Naive thymus-derived CD8-positive, alpha-beta T cell (primary cell): ENCODE results near the gene CISD3. TPM values are rescaled to one million over a fixed set of nuclear protein-coding genes. Genes with fewer than 3 reads are reported as not detected.

Experiments used
- ATAC-seq, 2 donors: fragments of 150-1000 bp; cut with Tn5 transposase in 1 of 2; sonication (Bioruptor Pico), chemical (Tn5 transposase) in 1 of 2; 1 replicate in 1 of 2; 2 replicates in 1 of 2; pipeline ENCODE4 v1.10.0; 2021; ENCODE audit warnings: mild to moderate bottlenecking in 2 of 2, moderate library complexity in 2 of 2
- POLR2A ChIA-PET: fragments of 350-600 bp; sonication (Branson Sonifier 250); formaldehyde crosslinking; loops from one replicate; lab custom pipeline; 2021; ENCODE audit warnings: antibody characterized with exemption; lab: Charles Lee
- DNase-seq, 10 donors: peaks; one replicate each; pipeline versions ENCODE4 v3.0.0 to v3.0.0-alpha.2; 2020 to 2022
- H3K27ac Mint-ChIP-seq, 10 donors: one replicate each; pipeline ENCODE4 v1.8.0; 2020 to 2022; ENCODE audit warnings: mild to moderate bottlenecking in 10 of 10, mixed read lengths in 10 of 10, moderate library complexity in 4 of 10, inconsistent platforms in 1 of 10
- H3K27me3 Mint-ChIP-seq, 5 donors: one replicate each; pipeline ENCODE4 v1.8.0; 2021 to 2022; ENCODE audit warnings: mixed read lengths in 5 of 5
- H3K36me3 Mint-ChIP-seq, 3 donors: one replicate each; pipeline ENCODE4 v1.8.0; 2020 to 2022; ENCODE audit warnings: mixed read lengths in 3 of 3, mild to moderate bottlenecking in 2 of 3, inconsistent platforms in 1 of 3
- H3K4me1 Mint-ChIP-seq, 4 donors: one replicate each; pipeline ENCODE4 v1.8.0; 2021 to 2022; ENCODE audit warnings: mixed read lengths in 4 of 4
- H3K4me3 Mint-ChIP-seq, 10 donors: one replicate each; pipeline ENCODE4 v1.8.0; 2020 to 2022; ENCODE audit warnings: mild to moderate bottlenecking in 10 of 10, mixed read lengths in 10 of 10, moderate library complexity in 6 of 10, inconsistent platforms in 1 of 10
- H3K9me3 Mint-ChIP-seq, 9 donors: one replicate each; pipeline ENCODE4 v1.8.0; 2020 to 2022; ENCODE audit warnings: mixed read lengths in 9 of 9, mild to moderate bottlenecking in 3 of 9, inconsistent platforms in 1 of 9, moderate library complexity in 1 of 9
- polyA plus RNA-seq, 3 donors: library from polyadenylated mRNA; unstranded; fragments of 300-500 nt; fragmentation: Illumina TruSeq; gene quantifications; one replicate each; pipeline ENCODE4 v1.2.3, GENCODE V29; 2021
- total RNA-seq, 8 experiments: library from RNA in 2 of 8; stranded (reverse) in 2 of 8; gene quantifications; one replicate each; pipeline ENCODE4 v1.2.3 and lab custom pipeline; 2021 to 2026

CISD3 gene, protein sequence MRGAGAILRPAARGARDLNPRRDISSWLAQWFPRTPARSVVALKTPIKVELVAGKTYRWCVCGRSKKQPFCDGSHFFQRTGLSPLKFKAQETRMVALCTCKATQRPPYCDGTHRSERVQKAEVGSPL
- 10 to 100 TPM; 10.7 to 12.3 TPM for total RNA-seq
- 10 to 100 TPM; 40.5 to 63.3 (median 46.2) TPM for polyA plus RNA-seq
- 3.0 to 23.0 (median 9.9) reads per million in 6 experiments for total RNA-seq (lab: John Stamatoyannopoulos, UW)

DNA sequence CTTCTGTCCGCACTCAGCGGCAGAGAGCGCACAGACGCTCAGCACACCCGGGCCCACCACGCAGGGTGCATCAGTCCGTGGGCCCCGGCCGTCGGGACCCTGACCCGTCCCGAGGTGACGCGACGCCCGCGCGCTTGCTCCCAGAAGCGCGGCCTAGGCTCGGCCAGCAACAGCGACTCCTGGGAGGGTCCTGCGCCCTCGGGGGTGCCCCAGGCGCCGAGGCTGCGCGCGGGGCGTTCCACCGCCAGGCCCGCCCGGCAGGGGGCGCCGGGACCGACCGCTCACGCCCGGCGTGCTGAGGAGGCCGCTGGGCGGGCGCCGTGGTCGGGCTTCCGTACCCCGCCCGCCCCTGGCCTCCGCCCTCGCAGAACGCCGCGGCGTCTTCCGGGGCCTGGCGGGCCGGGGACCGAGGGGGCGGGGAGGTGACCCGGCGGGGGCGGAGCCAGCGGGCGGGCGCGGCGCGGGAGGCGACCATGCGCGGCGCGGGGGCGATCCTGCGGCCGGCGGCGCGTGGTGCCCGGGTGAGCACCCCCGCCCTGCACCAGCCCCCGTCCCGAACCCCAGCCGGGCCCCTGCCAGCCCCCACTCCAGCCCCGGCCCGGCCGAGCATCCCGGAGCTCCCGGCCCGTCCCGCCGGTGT lies at the start of gene CISD3:
Gene CISD3, plus strand, starts transcription at position 456 of the 640 bp plus-strand sequence. Its CDS starts 18 bp downstream, at position 474.
- Mint-ChIP-seq H3K36me3 (peaks cover 0 to 16% (median 0%) of the 10 kb centered on the region in 3 donors), H3K9me3 (no peaks in the 10 kb centered on the region), H3K4me1 (peaks cover 30 to 83% (median 82%) of the 10 kb centered on the region in 4 donors), H3K4me3 (peak within 1 kb of the TSS; percentile 84 to 98 (median 95)), H3K27ac (peak within 1 kb of the TSS; percentile 88 to 97 (median 96)), H3K27me3 (peaks cover 0 to 2% (median 0%) of the 10 kb centered on the region in 5 donors)
- POLR2A ChIA-PET, result interaction anchor here (0.6 to 12.1 kb wide), 13 partner anchors 16 to 424 kb away, joined by 3 to 395 read pairs (median 7); partner anchors contain the start of genes EPOP, LASP1, MLLT6 and PSMB3
- ATAC-seq (peak; percentile 78 to 80), DNase-seq (peak; percentile 73 to 90 (median 84))

DNA sequence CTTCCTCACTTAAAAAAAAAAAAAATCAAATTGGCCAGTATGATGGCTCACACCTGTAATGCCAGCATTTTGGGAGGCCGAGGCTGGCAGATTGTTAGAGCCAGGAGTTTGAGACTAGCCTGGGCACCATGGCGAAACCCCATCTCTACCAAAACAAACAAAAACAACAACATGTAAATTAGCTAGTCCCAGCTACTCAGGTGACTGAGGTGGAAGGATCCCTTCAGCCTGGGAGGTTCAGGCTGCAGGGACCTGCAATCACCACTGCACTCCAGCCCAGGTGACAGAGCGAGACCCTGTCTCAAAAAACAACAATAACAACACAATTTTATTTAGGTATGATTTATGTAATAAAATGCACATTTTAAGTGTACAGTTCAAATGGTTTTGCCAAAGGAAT lies 49.0 kb upstream of the CISD3 start:
- no peak overlapping the region for H3K4me3 Mint-ChIP-seq
- DNase-seq (no peak), ATAC-seq (no peak)
- H3K9me3 Mint-ChIP-seq, result no peaks in the 10 kb centered on the region
- H3K27me3 Mint-ChIP-seq, result peaks cover 0 to 8% (median 6%) of the 10 kb centered on the region in 5 donors
- peaks cover 1 to 8% (median 6%) of the 10 kb centered on the region in 4 donors for H3K4me1 Mint-ChIP-seq
- no peaks in the 10 kb centered on the region for H3K36me3 Mint-ChIP-seq
- POLR2A ChIA-PET, result interaction anchor here (0.7 kb wide), 1 partner anchor 70 kb away, joined by 3 read pairs; no protein-coding TSS in a partner anchor
- peak overlapping the region in 1 of 10 donors; percentile 15 for H3K27ac Mint-ChIP-seq

DNA sequence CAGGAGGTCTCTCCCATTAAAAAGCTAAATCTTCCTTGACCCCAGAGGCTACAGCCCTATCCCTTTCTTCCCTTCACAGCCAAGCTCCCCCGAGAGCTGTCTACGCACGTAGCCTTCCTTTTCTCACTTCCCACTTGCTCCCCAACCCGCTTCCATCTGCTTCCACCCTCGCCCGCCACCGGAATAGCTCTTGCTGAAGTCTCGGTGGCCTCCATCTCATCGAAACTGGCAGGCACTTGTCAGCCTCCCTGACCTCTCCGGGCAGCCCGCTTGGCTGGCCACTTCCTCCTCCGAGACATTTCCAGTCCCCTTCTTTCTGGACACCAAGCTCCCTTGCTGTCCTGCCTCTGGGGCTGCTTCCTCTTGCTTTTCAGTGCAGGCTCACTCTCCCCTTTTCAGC lies 44.6 kb upstream of the CISD3 start:
- no peak for ATAC-seq
- Mint-ChIP-seq H3K36me3 (no peaks in the 10 kb centered on the region), H3K27me3 (peaks cover 2 to 12% (median 8%) of the 10 kb centered on the region in 5 donors), H3K4me3 (no peak overlapping the region), H3K27ac (peak overlapping the region in 1 of 10 donors; percentile 38), H3K4me1 (peaks cover 0 to 6% (median 0%) of the 10 kb centered on the region in 4 donors), H3K9me3 (no peaks in the 10 kb centered on the region)
- POLR2A ChIA-PET, result no interaction called here
- DNase-seq, result no peak

DNA sequence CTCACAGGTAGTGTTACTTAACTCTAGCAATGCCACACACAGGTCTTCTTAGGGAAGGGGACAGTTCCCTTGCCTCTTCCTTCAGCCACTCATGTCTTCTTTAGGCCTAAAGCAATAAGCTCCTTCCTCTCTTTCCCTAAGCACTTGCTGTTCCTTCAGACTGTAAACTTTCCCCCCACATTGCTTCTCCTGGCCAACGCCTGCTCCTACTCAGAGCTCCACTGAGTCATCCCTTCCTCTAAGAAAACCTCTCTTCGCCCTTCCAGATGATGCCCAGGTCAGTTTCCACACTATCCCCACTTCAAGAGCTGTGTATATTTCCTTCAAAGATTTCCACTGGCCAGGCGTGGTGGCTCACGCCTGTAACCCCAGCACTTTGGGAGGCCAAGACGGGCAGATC lies 42.9 kb upstream of the CISD3 start:
- DNase-seq (no peak), ATAC-seq (no peak)
- Mint-ChIP-seq H3K27me3 (peaks cover 2 to 12% (median 8%) of the 10 kb centered on the region in 5 donors), H3K36me3 (no peaks in the 10 kb centered on the region), H3K4me3 (no peak overlapping the region), H3K9me3 (no peaks in the 10 kb centered on the region), H3K27ac (no peak overlapping the region), H3K4me1 (peaks cover 0 to 6% (median 0%) of the 10 kb centered on the region in 4 donors)
- POLR2A ChIA-PET, result interaction anchor here (0.5 to 0.6 kb wide), 2 partner anchors 124 to 195 kb away, joined by 3 to 4 read pairs; no protein-coding TSS in a partner anchor

DNA sequence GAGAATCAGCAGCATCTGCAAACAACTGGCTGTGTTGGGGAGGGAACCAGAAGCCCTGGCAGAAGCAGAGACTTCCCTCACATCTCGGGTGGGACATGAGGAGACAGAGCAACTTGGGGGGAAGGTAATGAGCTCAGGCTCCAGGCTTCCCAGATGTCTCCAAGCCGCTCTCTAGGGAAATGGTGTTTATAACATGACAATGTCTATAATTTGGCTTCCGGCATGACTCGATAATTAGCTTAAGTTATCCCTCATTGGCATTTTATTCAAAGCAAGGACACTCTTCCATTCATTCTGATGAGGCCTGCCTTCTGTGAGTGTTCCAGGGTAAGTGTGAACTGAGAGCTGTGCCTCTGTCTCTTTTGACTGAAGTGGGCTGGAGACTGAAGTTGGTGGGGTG lies 39.8 kb upstream of the CISD3 start:
- H3K27me3 Mint-ChIP-seq, result peaks cover 2 to 10% (median 8%) of the 10 kb centered on the region in 5 donors
- POLR2A ChIA-PET, result no interaction called here
- H3K36me3 Mint-ChIP-seq, result no peaks in the 10 kb centered on the region
- H3K4me1 Mint-ChIP-seq, result peaks cover 0 to 8% (median 0%) of the 10 kb centered on the region in 4 donors
- no peaks in the 10 kb centered on the region for H3K9me3 Mint-ChIP-seq
- no peak for ATAC-seq
- DNase-seq, result no peak
- peak overlapping the region in 1 of 10 donors; percentile 69 for H3K27ac Mint-ChIP-seq
- H3K4me3 Mint-ChIP-seq, result no peak overlapping the region

DNA sequence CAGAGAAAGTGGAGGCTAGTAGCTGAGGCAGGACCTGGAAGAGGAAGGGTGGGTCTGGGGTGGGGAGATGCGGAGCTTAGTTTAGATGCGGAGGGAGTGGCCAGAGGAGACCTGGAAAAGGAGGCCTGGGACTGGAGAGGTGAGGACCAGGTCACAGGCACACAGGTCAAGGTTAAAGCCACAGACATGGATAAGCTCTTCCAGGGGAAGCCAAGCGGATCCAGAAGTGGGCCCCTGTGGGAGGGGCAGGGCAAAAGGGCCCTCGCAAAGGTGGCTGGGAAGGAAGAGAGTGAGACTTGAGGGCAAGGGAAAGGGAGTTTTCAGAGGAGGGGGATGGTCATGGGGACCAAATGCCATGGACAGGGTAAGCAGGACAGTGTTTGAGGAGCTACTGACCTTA lies 39.0 kb upstream of the CISD3 start:
- H3K27me3 Mint-ChIP-seq, result peaks cover under 1 to 7% (median 2%) of the 10 kb centered on the region in 5 donors
- H3K9me3 Mint-ChIP-seq, result no peaks in the 10 kb centered on the region
- ATAC-seq, result no peak
- no peaks in the 10 kb centered on the region for H3K36me3 Mint-ChIP-seq
- H3K4me1 Mint-ChIP-seq, result peaks cover 3 to 6% (median 4%) of the 10 kb centered on the region in 4 donors
- POLR2A ChIA-PET, result no interaction called here
- DNase-seq, result no peak
- H3K4me3 Mint-ChIP-seq, result no peak overlapping the region
- peak overlapping the region in 1 of 10 donors; percentile 27 for H3K27ac Mint-ChIP-seq

DNA sequence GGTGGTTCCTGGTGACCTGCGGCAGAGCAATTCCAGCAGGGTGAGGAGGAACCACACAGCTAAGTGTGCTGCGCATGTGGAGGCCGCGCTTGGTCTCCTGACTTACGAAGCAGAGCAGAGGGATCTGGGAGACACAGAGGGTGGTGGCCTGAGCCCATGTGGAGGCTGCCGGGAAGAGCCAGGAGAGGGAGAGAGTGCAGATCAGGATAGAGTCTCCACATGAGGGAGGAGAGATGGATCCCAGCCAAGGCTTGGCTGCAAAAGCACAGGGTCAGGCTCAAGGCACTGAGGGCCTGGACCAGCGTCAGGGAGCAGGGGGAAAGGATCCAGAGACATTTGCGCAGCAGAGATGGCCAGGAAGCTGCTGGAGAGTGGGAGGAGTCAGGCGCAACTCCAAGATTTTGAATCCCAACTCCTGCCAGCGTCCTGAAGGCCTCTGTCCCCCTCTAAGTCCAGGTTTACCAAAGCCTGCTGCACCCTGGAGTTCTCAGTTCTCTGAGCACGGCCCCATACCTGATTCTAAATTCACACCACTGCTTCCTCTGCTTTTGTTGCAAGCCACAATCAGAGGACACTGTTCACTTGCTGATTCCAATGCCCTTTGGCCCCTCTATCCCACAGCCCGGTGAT lies 36.3 kb upstream of the CISD3 start:
- DNase-seq, result no peak
- Mint-ChIP-seq H3K27ac (peak overlapping the region in 1 of 10 donors; percentile 32), H3K4me3 (peak overlapping the region in 2 of 10 donors; percentile 13 to 38), H3K36me3 (no peaks in the 10 kb centered on the region), H3K27me3 (peaks cover 0 to 2% (median 0%) of the 10 kb centered on the region in 5 donors), H3K4me1 (peaks cover 15 to 24% (median 21%) of the 10 kb centered on the region in 4 donors), H3K9me3 (no peaks in the 10 kb centered on the region)
- ATAC-seq, result no peak
- POLR2A ChIA-PET, result interaction anchor here (2.3 kb wide), 1 partner anchor 11 kb away, joined by 7 read pairs; the partner anchor contains the start of gene MLLT6

DNA sequence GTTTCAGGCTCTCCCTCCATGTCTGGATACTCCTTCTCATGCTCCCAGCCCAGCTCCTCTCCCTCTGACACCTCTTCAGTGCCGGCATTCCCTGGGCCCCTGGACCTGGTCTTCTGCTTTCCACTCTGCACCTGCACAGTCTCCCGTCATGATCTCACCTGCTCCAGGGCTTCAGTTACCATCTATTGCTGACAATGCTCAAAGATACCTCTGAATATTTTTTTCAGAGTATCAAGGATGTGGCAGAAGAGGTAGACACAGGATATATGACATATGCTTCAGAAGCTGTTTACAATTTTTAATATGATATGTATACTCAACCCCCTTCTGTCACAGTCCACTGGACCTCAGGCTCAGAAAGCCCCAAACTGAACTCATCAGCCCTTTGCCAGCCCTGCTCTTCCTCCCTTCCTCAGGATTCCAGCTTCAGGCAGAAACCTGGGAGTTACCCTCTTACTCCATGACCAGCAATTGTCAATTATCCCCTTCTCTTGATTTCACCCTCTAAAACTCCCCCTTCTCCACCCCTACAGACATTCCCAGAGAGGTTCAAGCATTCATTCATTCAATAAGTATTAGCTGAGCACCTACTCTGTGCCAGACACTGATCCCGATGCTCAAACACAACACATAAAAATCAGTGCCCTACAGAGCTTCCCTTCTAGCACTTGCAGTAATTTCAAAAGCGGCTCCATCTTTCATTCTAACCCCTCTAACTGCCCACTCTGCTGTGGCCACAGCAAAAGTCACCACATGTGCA lies 32.9 kb upstream of the CISD3 start:
- peak overlapping the region in 8 of 10 donors; percentile 22 to 73 (median 52) for H3K4me3 Mint-ChIP-seq
- no peaks in the 10 kb centered on the region for H3K9me3 Mint-ChIP-seq
- POLR2A ChIA-PET, result interaction anchor here (0.9 to 3.2 kb wide), 6 partner anchors 9 to 130 kb away, joined by 3 to 15 read pairs (median 4); partner anchors contain the start of gene PSMB3

DNA sequence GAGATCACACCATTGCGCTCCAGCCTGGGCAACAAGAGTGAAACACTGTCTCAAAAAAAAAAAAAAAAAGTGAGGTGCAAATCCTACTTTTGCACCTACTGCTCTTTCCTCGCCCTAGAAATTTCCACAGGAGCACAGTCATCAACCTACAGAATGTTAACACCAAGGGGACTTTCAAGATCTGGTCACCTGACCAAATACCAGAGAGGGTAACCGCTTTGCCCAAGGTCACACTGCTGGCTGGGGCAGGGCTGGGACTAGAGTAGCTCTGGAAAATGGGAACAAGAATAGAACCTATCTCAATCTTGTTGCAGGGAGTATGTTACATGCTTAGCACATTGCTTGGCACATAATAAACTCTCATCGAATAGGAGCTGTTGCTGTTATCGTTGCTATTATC lies 31.4 kb upstream of the CISD3 start:
- no peak for DNase-seq
- Mint-ChIP-seq H3K27ac (peak overlapping the region in 4 of 10 donors; percentile 29 to 68 (median 62)), H3K4me3 (no peak overlapping the region)

More for the DNA sequence above, 32.9 kb upstream of the CISD3 start:
- H3K27me3 Mint-ChIP-seq, result peaks cover 0 to 2% (median 0%) of the 10 kb centered on the region in 5 donors
- H3K4me1 Mint-ChIP-seq, result peaks cover 28 to 38% (median 35%) of the 10 kb centered on the region in 4 donors
- DNase-seq (peak in 2 of 10 donors; percentile 24 to 41), ATAC-seq (peak in 1 of 2 donors; percentile 21)
- H3K27ac Mint-ChIP-seq, result peak overlapping the region; percentile 50 to 93 (median 82)
- no peaks in the 10 kb centered on the region for H3K36me3 Mint-ChIP-seq

DNA sequence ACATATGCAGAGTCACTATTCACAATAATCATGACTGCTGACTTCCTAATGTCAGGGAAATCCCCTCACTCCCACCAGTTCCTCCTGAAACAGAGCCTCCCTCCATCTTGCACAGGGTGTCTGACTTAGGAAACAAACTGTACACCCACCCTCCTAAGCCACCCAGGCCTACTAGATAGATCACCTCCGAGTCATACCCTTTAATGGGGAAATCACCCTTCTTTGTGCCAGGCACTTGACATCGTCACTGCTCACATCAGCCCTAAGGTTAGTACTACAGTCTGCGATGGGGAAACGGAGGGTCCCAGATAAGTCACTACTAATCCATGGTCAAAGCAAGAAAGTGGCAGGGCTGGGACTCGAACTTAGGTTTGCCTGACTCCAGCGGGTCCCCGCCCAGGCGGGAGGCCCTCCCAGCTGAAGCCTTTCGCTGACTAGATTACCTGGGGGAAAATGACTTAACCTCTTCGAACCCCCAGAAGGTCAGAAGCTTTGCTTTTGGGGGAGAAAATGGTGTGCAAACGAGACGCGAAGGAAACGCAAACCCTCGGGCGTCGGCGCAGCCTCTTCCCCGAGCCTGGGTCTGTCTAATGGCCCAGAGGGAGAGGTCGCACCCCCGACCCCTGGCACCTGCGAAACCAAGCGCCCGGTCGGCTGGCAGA lies 28.5 kb upstream of the CISD3 start:
- DNase-seq (peak; percentile 35 to 79 (median 70)), ATAC-seq (peak; percentile 25 to 57)
- peaks cover 34 to 50% (median 47%) of the 10 kb centered on the region in 4 donors for H3K4me1 Mint-ChIP-seq
- no peaks in the 10 kb centered on the region for H3K9me3 Mint-ChIP-seq
- H3K27ac Mint-ChIP-seq, result peak overlapping the region; percentile 89 to 98 (median 96)
- POLR2A ChIA-PET, result interaction anchor here (0.5 to 22.8 kb wide), 9 partner anchors 9 to 450 kb away, joined by 3 to 395 read pairs (median 5); partner anchors contain the start of genes CISD3, EPOP and PLXDC1
- H3K4me3 Mint-ChIP-seq, result peak overlapping the region; percentile 79 to 94 (median 84)
- H3K36me3 Mint-ChIP-seq, result no peaks in the 10 kb centered on the region
- peaks cover 0 to 2% (median 0%) of the 10 kb centered on the region in 5 donors for H3K27me3 Mint-ChIP-seq

More for the DNA sequence above, 31.4 kb upstream of the CISD3 start:
- Mint-ChIP-seq H3K36me3 (no peaks in the 10 kb centered on the region), H3K4me1 (peaks cover 26 to 48% (median 43%) of the 10 kb centered on the region in 4 donors), H3K27me3 (peaks cover 0 to 2% (median 0%) of the 10 kb centered on the region in 5 donors), H3K9me3 (no peaks in the 10 kb centered on the region)
- no peak for ATAC-seq
- POLR2A ChIA-PET, result interaction anchor here (1.5 to 22.8 kb wide), 2 partner anchors 25 to 32 kb away, joined by 4 to 395 read pairs; partner anchors contain the start of gene CISD3
